ENCODE data around the gene THSD4.

The THSD4 gene

DNA sequence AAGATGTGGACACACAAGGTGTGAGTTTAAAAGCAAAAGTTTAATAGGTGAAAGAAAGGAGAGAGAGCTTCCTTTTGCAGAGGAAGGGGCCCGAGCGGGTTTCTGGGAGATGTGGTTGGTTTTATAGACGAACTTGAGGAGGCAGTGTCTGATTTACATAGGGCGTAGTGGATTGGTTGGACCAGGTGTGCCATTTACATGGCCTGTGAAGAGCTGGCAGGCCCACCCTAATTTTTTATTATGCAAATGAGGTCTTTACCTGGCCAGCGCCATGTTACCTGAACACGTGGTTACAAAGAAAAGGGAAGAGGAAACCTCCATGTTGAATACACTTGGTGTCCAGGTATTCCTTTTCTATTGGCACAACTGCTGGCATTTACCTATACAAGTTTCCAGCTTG, 42.8 kb upstream of the THSD4 start:
- Histone ChIP-seq H3K9ac (ENCODE audit: low read length) (no peak overlapping the region), H3K4me1 (ENCODE audit: low read length) (no peaks in the 10 kb centered on the region), H3K79me2 (ENCODE audit: low read length) (no peaks in the 10 kb centered on the region), H3K27me3 (ENCODE audit: low read depth, low read length) (0 out of 2 replicates have a peak, but pooled peaks cover 3% of the 10 kb centered on the region), H3K27ac (ENCODE audit: low read length) (no peak overlapping the region), H3K36me3 (replicated peaks; ENCODE audit: low read depth, low read length) (no peaks in the 10 kb centered on the region), H2AFZ (ENCODE audit: low read depth, low read length) (no peak overlapping the region), H3K9me3 (ENCODE audit: insufficient read depth, low read length) (no peaks in the 10 kb centered on the region), H3K4me2 (ENCODE audit: low read length) (no peak overlapping the region), H4K20me1 (ENCODE audit: insufficient read depth, low read length) (no peaks in the 10 kb centered on the region), H3K4me3 (ENCODE audit: low read length) (no peak overlapping the region)
- no peak for TF ChIP-seq EZH2phosphoT487 (IDR thresholded peaks at IDR 0.05; ENCODE audit: low read depth)
- TF ChIP-seq, protein P1, sequence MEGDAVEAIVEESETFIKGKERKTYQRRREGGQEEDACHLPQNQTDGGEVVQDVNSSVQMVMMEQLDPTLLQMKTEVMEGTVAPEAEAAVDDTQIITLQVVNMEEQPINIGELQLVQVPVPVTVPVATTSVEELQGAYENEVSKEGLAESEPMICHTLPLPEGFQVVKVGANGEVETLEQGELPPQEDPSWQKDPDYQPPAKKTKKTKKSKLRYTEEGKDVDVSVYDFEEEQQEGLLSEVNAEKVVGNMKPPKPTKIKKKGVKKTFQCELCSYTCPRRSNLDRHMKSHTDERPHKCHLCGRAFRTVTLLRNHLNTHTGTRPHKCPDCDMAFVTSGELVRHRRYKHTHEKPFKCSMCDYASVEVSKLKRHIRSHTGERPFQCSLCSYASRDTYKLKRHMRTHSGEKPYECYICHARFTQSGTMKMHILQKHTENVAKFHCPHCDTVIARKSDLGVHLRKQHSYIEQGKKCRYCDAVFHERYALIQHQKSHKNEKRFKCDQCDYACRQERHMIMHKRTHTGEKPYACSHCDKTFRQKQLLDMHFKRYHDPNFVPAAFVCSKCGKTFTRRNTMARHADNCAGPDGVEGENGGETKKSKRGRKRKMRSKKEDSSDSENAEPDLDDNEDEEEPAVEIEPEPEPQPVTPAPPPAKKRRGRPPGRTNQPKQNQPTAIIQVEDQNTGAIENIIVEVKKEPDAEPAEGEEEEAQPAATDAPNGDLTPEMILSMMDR (IDR thresholded peaks at IDR 0.05; ENCODE audit: low read depth, low read length), result no peak

DNA sequence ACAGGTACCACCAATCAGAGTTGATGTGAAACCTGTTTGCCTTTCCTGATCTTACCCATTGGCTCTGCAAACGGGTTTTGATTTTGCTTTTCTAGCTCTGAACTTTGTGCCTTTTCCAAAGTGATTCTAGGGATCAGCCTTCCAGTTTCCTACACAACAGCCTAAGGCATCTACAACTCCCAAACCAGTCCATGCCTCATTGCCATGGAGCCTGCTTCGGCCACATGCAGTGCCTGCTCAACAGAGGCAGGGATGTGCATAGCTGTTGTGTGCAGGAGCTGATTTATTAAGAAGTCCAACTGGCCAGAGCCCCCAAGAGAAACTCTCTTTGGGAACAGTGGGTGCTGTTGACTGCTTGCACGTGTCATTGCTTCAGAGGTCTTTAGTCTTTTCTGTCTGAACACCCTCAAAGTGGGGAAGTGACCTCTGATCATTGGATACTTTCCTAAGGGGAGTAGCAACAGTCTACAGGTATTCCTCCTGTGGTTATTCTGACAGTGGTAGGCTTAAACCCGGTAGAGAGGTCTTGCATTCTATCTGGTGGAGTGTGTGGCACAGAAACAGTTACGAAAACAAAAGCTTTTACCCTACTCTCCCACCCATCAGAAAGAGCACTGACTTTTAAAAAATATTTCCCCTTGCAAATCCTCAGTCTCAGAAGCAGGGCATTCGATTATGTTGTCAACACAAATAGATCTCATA, 36.6 kb upstream of the THSD4 start:
- Histone ChIP-seq H3K36me3 (replicated peaks; ENCODE audit: low read depth, low read length) (no peaks in the 10 kb centered on the region), H3K27me3 (ENCODE audit: low read depth, low read length) (peaks cover 10% of the 10 kb centered on the region; the same call in 1 of the 2 replicates), H3K4me3 (ENCODE audit: low read length) (no peak overlapping the region), H3K4me2 (ENCODE audit: low read length) (no peak overlapping the region), H3K9ac (ENCODE audit: low read length) (no peak overlapping the region), H3K9me3 (ENCODE audit: insufficient read depth, low read length) (no peaks in the 10 kb centered on the region), H3K27ac (ENCODE audit: low read length) (no peak overlapping the region), H2AFZ (ENCODE audit: low read depth, low read length) (no peak overlapping the region), H4K20me1 (ENCODE audit: insufficient read depth, low read length) (no peaks in the 10 kb centered on the region), H3K4me1 (ENCODE audit: low read length) (no peaks in the 10 kb centered on the region), H3K79me2 (ENCODE audit: low read length) (no peaks in the 10 kb centered on the region)
- TF ChIP-seq, protein P1 (IDR thresholded peaks at IDR 0.05; ENCODE audit: low read depth, low read length), result no peak
- no peak for TF ChIP-seq EZH2phosphoT487 (IDR thresholded peaks at IDR 0.05; ENCODE audit: low read depth)

DNA sequence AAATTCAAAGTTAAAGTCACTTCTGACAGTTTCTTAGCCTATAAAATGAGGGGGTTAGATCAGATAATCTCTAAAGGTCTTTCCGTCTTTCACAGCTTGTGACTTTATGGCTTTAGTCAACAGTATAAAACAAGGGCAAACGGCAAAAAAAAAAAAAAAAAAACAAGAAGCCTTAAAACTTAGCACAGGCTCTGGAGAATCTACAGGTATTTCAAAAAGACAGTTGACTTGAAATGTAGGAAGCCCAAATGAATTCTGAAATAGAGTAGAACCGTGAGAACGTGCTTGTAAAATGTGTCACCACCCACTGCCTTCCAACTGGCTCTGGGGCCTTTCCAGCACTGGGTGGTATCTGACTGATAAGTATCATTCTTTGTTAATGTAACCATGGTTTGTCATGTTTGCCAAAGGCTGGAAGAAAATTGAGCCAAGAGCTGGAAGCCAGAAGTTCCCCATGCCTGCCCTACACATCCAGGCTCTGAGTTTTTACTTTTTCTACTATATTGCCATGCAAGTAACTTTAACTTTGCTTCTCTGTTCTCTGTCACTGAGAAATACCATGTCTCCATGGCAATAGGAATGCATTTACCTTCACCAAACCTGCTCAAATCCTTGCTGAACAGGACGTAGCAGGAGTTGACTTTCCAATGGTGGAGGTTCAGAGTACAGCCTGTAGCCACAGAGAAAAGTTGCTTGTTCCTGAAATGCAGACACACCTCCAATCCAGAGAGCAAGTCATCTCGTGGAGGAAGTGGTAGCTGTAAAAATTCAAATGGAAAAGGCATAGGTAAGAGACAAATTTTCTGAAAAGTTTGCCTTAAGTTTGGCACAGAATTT, 35.8 kb upstream of the THSD4 start:
- Histone ChIP-seq H2AFZ (ENCODE audit: low read depth, low read length) (no peak overlapping the region), H3K4me3 (ENCODE audit: low read length) (no peak overlapping the region), H3K27me3 (ENCODE audit: low read depth, low read length) (peaks cover 15% of the 10 kb centered on the region; the same call in 1 of the 2 replicates), H4K20me1 (ENCODE audit: insufficient read depth, low read length) (no peaks in the 10 kb centered on the region), H3K79me2 (ENCODE audit: low read length) (no peaks in the 10 kb centered on the region), H3K27ac (ENCODE audit: low read length) (no peak overlapping the region), H3K4me1 (ENCODE audit: low read length) (no peaks in the 10 kb centered on the region), H3K36me3 (replicated peaks; ENCODE audit: low read depth, low read length) (no peaks in the 10 kb centered on the region), H3K9ac (ENCODE audit: low read length) (no peak overlapping the region), H3K9me3 (ENCODE audit: insufficient read depth, low read length) (no peaks in the 10 kb centered on the region), H3K4me2 (ENCODE audit: low read length) (no peak overlapping the region)
- TF ChIP-seq, protein P1 (IDR thresholded peaks at IDR 0.05; ENCODE audit: low read depth, low read length), result no peak
- no peak for TF ChIP-seq EZH2phosphoT487 (IDR thresholded peaks at IDR 0.05; ENCODE audit: low read depth)

DNA sequence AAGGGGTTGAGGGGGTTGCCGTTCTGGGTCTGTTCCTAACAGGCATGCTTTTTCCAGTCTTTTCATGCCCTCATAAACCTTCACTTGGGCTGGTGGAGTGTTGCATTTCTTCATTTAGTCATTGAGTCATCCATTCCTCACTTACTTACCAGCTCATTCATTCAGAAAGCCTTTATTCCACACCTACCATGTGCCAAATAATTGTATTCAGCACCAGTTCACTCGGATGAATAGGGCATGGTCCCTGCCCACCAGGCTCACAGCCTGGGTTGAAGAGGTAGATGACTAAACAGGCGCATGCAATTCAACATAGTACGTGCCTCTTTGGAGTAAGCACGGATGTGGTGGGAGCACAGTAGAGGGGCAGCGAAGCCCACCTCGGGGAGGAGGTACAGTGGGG, 35.1 kb upstream of the THSD4 start:
- H3K4me2 ChIP-seq (ENCODE audit: low read length), result no peak overlapping the region
- no peak overlapping the region for H3K9ac ChIP-seq (ENCODE audit: low read length)
- H3K27ac ChIP-seq (ENCODE audit: low read length), result no peak overlapping the region
- no peaks in the 10 kb centered on the region for H4K20me1 ChIP-seq (ENCODE audit: insufficient read depth, low read length)
- H3K4me1 ChIP-seq (ENCODE audit: low read length), result no peaks in the 10 kb centered on the region
- TF ChIP-seq, protein P1 (IDR thresholded peaks at IDR 0.05; ENCODE audit: low read depth, low read length), result no peak
- no peak for TF ChIP-seq EZH2phosphoT487 (IDR thresholded peaks at IDR 0.05; ENCODE audit: low read depth)
- no peak overlapping the region for H2AFZ ChIP-seq (ENCODE audit: low read depth, low read length)
- H3K79me2 ChIP-seq (ENCODE audit: low read length), result no peaks in the 10 kb centered on the region
- no peaks in the 10 kb centered on the region for H3K36me3 ChIP-seq (replicated peaks; ENCODE audit: low read depth, low read length)
- H3K27me3 ChIP-seq (ENCODE audit: low read depth, low read length), result peaks cover 21% of the 10 kb centered on the region
- no peaks in the 10 kb centered on the region for H3K9me3 ChIP-seq (ENCODE audit: insufficient read depth, low read length)
- no peak overlapping the region for H3K4me3 ChIP-seq (ENCODE audit: low read length)

All from OCI-LY3 (cell line).